Astrocyte (in vitro differentiated cells and primary cell): ENCODE measurements around the gene NSL1.

Experiments
- CTCF ChIP-seq: IDR thresholded peaks from 2 replicates; pipeline ENCODE4 v1.5.1; 2011; ENCODE audit warnings: low read depth, mild to moderate bottlenecking, inconsistent platforms, low read length, moderate library complexity; ENCODE audit not compliant: insufficient read depth
- EZH2 ChIP-seq: IDR thresholded peaks from 2 replicates; pipeline ENCODE4 v1.6.1; 2012; ENCODE audit warnings: mild to moderate bottlenecking, low read length, inconsistent platforms; ENCODE audit not compliant: insufficient read depth

- TF ChIP-seq CTCF (no peak), EZH2 (no peak)
Observed at GRCh38 chr1:212698467-212699103, 93.0 kb downstream of the NSL1 start.
